ENCODE results near the gene KRTAP5-5.

DNA sequence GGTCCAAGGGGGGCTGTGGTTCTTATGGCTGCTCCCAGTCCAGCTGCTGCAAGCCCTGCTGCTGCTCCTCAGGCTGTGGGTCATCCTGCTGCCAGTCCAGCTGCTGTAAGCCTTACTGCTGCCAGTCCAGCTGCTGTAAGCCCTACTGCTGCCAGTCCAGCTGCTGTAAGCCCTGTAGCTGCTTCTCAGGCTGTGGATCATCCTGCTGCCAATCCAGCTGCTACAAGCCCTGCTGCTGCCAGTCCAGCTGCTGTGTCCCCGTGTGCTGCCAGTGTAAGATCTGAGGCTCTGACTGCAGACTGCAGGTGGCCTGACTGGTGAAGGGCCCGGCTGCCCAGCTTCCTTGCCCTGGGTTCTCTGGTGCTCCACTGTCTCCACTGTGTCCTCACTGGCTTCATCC lies 696 bp downstream of the KRTAP5-5 start:
- TF ChIP-seq, protein P1, sequence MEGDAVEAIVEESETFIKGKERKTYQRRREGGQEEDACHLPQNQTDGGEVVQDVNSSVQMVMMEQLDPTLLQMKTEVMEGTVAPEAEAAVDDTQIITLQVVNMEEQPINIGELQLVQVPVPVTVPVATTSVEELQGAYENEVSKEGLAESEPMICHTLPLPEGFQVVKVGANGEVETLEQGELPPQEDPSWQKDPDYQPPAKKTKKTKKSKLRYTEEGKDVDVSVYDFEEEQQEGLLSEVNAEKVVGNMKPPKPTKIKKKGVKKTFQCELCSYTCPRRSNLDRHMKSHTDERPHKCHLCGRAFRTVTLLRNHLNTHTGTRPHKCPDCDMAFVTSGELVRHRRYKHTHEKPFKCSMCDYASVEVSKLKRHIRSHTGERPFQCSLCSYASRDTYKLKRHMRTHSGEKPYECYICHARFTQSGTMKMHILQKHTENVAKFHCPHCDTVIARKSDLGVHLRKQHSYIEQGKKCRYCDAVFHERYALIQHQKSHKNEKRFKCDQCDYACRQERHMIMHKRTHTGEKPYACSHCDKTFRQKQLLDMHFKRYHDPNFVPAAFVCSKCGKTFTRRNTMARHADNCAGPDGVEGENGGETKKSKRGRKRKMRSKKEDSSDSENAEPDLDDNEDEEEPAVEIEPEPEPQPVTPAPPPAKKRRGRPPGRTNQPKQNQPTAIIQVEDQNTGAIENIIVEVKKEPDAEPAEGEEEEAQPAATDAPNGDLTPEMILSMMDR (conservative IDR thresholded peaks at IDR 0.05; ENCODE audit: low read depth, low read length): no peak
- TF ChIP-seq EZH2 (IDR thresholded peaks at IDR 0.05; ENCODE audit: borderline replicate concordance, low read depth, low read length, poor library complexity, severe bottlenecking): no peak

All from A673 (cell line).